Thyroid gland (tissue), 4 donors: ENCODE data around the gene NMBR.

Experiments used
- POLR2A ChIP-seq, 2 donors: fragments of 450-650 bp; IDR thresholded peaks; one replicate each; pipeline ENCODE4 v1.6.1; 2017; ENCODE audit warnings: antibody characterized with exemption in 2 of 2, mild to moderate bottlenecking in 2 of 2, moderate library complexity in 1 of 2
- TF ChIP-seq, protein P1 (sequence below), 6 experiments: fragments of 200-600 bp in 3 of 6; fragments of 450-650 bp in 3 of 6; sonication (generic) in 3 of 6; IDR thresholded peaks; one replicate each; pipeline ENCODE4 v1.5.1; 2016 to 2019; ENCODE audit warnings: antibody characterized with exemption in 6 of 6, mild to moderate bottlenecking in 2 of 6, inconsistent platforms in 1 of 6, moderate library complexity in 1 of 6

- TF ChIP-seq, protein P1, sequence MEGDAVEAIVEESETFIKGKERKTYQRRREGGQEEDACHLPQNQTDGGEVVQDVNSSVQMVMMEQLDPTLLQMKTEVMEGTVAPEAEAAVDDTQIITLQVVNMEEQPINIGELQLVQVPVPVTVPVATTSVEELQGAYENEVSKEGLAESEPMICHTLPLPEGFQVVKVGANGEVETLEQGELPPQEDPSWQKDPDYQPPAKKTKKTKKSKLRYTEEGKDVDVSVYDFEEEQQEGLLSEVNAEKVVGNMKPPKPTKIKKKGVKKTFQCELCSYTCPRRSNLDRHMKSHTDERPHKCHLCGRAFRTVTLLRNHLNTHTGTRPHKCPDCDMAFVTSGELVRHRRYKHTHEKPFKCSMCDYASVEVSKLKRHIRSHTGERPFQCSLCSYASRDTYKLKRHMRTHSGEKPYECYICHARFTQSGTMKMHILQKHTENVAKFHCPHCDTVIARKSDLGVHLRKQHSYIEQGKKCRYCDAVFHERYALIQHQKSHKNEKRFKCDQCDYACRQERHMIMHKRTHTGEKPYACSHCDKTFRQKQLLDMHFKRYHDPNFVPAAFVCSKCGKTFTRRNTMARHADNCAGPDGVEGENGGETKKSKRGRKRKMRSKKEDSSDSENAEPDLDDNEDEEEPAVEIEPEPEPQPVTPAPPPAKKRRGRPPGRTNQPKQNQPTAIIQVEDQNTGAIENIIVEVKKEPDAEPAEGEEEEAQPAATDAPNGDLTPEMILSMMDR (IDR thresholded peaks at IDR 0.05): no peak
- TF ChIP-seq POLR2A (IDR thresholded peaks at IDR 0.05): no peak
Observed at GRCh38 chr6:142047934-142048592, 98.9 kb downstream of the NMBR start.
